Hematopoietic multipotent progenitor cell treated with erythropoietin and hydrocortisone succinate and interleukin-3 and kit ligand, for 15 days (in vitro differentiated cells): ENCODE data around the gene DERA.
"Not testable (repeated sequence)": the region's sequence is repeated elsewhere in the genome, so short reads cannot be mapped to it uniquely, and the experiment has no call there.

ENCODE experiments used
- DNase-seq: peaks from one replicate; pipeline ENCODE4 v3.0.0-alpha.2; 2015; ENCODE audit warnings: low spot score

The DERA gene

GRCh38 chr12:16012117-16012516 lies 101.0 kb downstream of the DERA start:
- no peak for DNase-seq

- DNase-seq = not testable (repeated sequence)
Measured at GRCh38 chr12:16013722-16014121, 102.6 kb downstream of the DERA start.

- DNase-seq = not testable (repeated sequence)
Measured at GRCh38 chr12:16014394-16014793, 103.3 kb downstream of the DERA start.

- no peak for DNase-seq
Measured at GRCh38 chr12:16016748-16017147, 105.6 kb downstream of the DERA start.

- no peak for DNase-seq
Measured at GRCh38 chr12:16018306-16018705, 107.2 kb downstream of the DERA start.

GRCh38 chr12:16019136-16019535 lies 108.0 kb downstream of the DERA start:
- no peak for DNase-seq

GRCh38 chr12:16020031-16020430 lies 108.9 kb downstream of the DERA start:
- no peak for DNase-seq

GRCh38 chr12:16021026-16021425 lies 109.9 kb downstream of the DERA start:
- no peak for DNase-seq

GRCh38 chr12:16021676-16022075 lies 110.5 kb downstream of the DERA start:
- DNase-seq = no peak

- no peak for DNase-seq
Measured at GRCh38 chr12:16027002-16027401, 115.9 kb downstream of the DERA start.

GRCh38 chr12:16030744-16031143 lies 119.6 kb downstream of the DERA start:
- no peak for DNase-seq

- DNase-seq = no peak
Measured at GRCh38 chr12:16034136-16034817, 123.1 kb downstream of the DERA start.

- no peak for DNase-seq
Measured at GRCh38 chr12:16036073-16036472, 124.9 kb downstream of the DERA start.

GRCh38 chr12:16037533-16037932 lies 126.4 kb downstream of the DERA start:
- DNase-seq = no peak

GRCh38 chr12:16043480-16043879 lies 132.3 kb downstream of the DERA start:
- DNase-seq = no peak

- DNase-seq = no peak
Measured at GRCh38 chr12:16046266-16046665, 135.1 kb downstream of the DERA start.

- no peak for DNase-seq
Measured at GRCh38 chr12:16048511-16048910, 137.4 kb downstream of the DERA start.

GRCh38 chr12:16056910-16057309 lies 145.8 kb downstream of the DERA start:
- no peak for DNase-seq

- not testable (repeated sequence) for DNase-seq
Measured at GRCh38 chr12:16057351-16057751, 146.2 kb downstream of the DERA start.

- DNase-seq = no peak
Measured at GRCh38 chr12:16062611-16063010, 151.5 kb downstream of the DERA start.

GRCh38 chr12:16063726-16064125 lies 152.6 kb downstream of the DERA start:
- DNase-seq = no peak

- no peak for DNase-seq
Measured at GRCh38 chr12:16070113-16070512, 159.0 kb downstream of the DERA start.

- DNase-seq = no peak
Measured at GRCh38 chr12:16072678-16073077, 161.5 kb downstream of the DERA start.

- no peak for DNase-seq
Measured at GRCh38 chr12:16074894-16075293, 163.8 kb downstream of the DERA start.
